ENCODE measurements around the gene SEZ6L2. TPM values are rescaled to one million over a fixed set of nuclear protein-coding genes. Genes with fewer than 3 reads are reported as not detected.

SEZ6L2 gene
- total and polyA plus RNA-seq, 2 of the 13 experiments (the other 11 are each of a cell fraction or from before 2014, with no cell fraction given) = 14.9 to 16.9 TPM

DNA sequence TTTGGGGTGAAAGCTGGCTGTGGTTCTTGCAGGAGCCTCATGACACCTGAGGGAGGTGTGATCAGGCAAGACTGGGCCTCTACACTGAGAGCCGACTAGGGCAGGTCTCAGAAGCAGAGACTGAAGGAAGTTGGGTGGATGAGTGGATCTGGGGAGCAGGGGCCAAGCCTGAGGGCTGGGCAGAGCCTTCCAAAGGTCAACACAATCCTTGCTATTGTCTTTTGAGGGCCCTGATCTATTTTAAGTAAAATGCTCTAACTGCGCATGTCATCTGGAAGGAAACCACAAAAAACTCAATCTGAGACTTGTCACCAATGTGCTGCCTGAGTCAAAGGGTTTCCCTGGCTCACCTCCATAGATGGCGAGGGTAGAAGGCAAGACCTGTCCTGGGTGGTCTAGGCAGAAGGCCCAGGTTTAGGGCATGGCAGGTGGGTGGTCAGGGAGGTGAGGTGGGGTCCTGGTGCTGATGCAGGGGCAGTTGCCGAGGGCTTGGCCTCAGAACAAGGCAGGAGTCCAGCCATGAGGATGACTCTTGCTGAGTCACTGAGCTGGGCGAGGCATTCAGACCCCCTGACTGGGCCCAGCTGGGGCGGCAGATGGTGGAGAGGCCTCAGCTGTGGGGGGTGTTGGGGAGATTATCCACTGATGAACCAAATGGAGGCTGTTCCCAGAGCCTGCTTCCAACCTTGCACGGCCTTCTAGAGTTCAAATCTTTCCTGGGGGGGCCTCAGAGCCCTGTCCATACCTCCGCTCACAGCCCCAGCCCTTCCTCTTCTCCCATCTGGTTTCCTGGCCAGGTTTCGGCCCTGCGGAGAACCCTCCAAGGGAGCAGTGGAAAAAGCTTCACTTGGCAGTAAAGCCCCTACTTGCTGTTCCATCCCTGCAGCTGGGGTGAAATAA, 74.0 kb downstream of the SEZ6L2 start:
- Histone ChIP-seq H3K27me3 (ENCODE audit: control insufficient read depth in 1 of 2, insufficient read depth in 2 of 2, low read length in 2 of 2) (no peaks in the 10 kb centered on the region), H3K9me3 (ENCODE audit: low read length) (no peaks in the 10 kb centered on the region), H3K79me2 (ENCODE audit: insufficient read depth, low read length) (peaks cover 7% of the 10 kb centered on the region), H2AFZ (ENCODE audit: low read length) (no peak overlapping the region), H3K4me1 (ENCODE audit: insufficient read depth, low read length) (peaks cover 100% of the 10 kb centered on the region), H3K27ac (ENCODE audit: extremely low read length, insufficient read depth, low read length) (peak overlapping the region; percentile 16), H3K36me3 (replicated peaks in 1 of 2; ENCODE audit: control insufficient read depth in 1 of 2, insufficient read depth in 2 of 2, low read length in 2 of 2) (no peaks in the 10 kb centered on the region), H3K4me3 (replicated peaks in 1 of 3; ENCODE audit: insufficient read depth in 1 of 3, low read depth in 2 of 3, low read length in 3 of 3) (no peak overlapping the region), H3K9ac (ENCODE audit: insufficient read depth, low read depth, low read length) (peak overlapping the region; percentile 14), H4K20me1 (ENCODE audit: insufficient read depth, low read length) (no peaks in the 10 kb centered on the region), H3K4me2 (ENCODE audit: low read depth, low read length) (peak overlapping the region; percentile 38)
- no TSS peak for BruUV-seq (replicated peaks)
- ATAC-seq (peak; percentile 2; the same call in 2 of the 3 replicates), FAIRE-seq (no peak), DNase-seq (ENCODE audit: low spot score) (no peak)
- POLR2A ChIA-PET = interaction anchor here (1.1 to 6.6 kb wide), 8 partner anchors 6 to 74 kb away, joined by 3 to 145 read pairs (median 9); partner anchors contain the start of genes CDIPT, MAZ, MVP and PAGR1
- CTCF ChIA-PET (ENCODE audit: low intra/inter-chr PET ratio, low total read pairs) = no interaction called here
- in situ Hi-C loops (cut with HindIII; ENCODE audit: extremely low pct_ligation_motif_present, low pct_unique_long_range_greater_than_20kb) = no loop called here
- 82% methylated on average over 10 of the region's 10 CpGs for WGBS (ENCODE audit: low lambda C conversion rate)
- intact Hi-C loops (cut with micrococcal nuclease; ENCODE audit: unreplicated experiment) = loop anchor here (5.0 kb wide), 1 partner anchor 37 kb away; the partner anchor contains the start of gene CDIPT
- TF ChIP-seq ZSCAN29 (CRISPR knock-in tag; conservative IDR thresholded peaks at IDR 0.05) = no peak
- 0 out of 2 replicates have a peak, but pooled peaks have one; percentile 53 for TF ChIP-seq NFE2L2 (IDR thresholded peaks at IDR 0.05; ENCODE audit: low read length)
- TF ChIP-seq, protein P1, sequence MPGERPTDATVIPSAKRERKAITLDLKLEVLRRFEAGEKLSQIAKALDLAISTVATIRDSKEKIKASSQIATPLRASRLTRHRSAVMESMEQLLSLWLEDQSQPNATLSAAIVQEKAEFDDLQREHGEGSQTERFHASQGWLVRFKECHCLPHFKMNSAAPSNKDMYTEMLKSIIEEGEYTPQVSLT (CRISPR knock-in tag; IDR thresholded peaks at IDR 0.05; ENCODE audit: borderline replicate concordance, low read depth) = no peak
- peak; percentile 14; the same call in 1 of the 2 replicates for TF ChIP-seq KDM2A (CRISPR knock-in tag; IDR thresholded peaks at IDR 0.05; ENCODE audit: borderline replicate concordance, low read depth)
- peak; percentile 33; the same call in 1 of the 2 replicates for TF ChIP-seq MTA1 (CRISPR knock-in tag; IDR thresholded peaks at IDR 0.05; ENCODE audit: borderline replicate concordance)
- 0 out of 2 replicates have a peak, but pooled peaks have one; percentile 53 for TF ChIP-seq MXD3 (CRISPR knock-in tag; IDR thresholded peaks at IDR 0.05)
- TF ChIP-seq FOSL2 (CRISPR knock-in tag; IDR thresholded peaks at IDR 0.05) = peak; percentile 68
- TF ChIP-seq SRY (CRISPR knock-in tag; IDR thresholded peaks at IDR 0.05) = 0 out of 2 replicates have a peak, but pooled peaks have one; percentile 11
- peak; percentile 28; the same call in 1 of the 2 replicates for TF ChIP-seq ZNF326 (CRISPR knock-in tag; IDR thresholded peaks at IDR 0.05; ENCODE audit: borderline replicate concordance)
- TF ChIP-seq ZNF431 (CRISPR knock-in tag; IDR thresholded peaks at IDR 0.05; ENCODE audit: borderline replicate concordance, low read depth) = no peak
- TF ChIP-seq HOXA3 (CRISPR knock-in tag; IDR thresholded peaks at IDR 0.05) = peak; percentile 22; the same call in 1 of the 2 replicates
- TF ChIP-seq, protein P2, sequence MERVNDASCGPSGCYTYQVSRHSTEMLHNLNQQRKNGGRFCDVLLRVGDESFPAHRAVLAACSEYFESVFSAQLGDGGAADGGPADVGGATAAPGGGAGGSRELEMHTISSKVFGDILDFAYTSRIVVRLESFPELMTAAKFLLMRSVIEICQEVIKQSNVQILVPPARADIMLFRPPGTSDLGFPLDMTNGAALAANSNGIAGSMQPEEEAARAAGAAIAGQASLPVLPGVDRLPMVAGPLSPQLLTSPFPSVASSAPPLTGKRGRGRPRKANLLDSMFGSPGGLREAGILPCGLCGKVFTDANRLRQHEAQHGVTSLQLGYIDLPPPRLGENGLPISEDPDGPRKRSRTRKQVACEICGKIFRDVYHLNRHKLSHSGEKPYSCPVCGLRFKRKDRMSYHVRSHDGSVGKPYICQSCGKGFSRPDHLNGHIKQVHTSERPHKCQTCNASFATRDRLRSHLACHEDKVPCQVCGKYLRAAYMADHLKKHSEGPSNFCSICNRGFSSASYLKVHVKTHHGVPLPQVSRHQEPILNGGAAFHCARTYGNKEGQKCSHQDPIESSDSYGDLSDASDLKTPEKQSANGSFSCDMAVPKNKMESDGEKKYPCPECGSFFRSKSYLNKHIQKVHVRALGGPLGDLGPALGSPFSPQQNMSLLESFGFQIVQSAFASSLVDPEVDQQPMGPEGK (CRISPR knock-in tag; IDR thresholded peaks at IDR 0.05) = peak; percentile 57
- TF ChIP-seq, protein P3, sequence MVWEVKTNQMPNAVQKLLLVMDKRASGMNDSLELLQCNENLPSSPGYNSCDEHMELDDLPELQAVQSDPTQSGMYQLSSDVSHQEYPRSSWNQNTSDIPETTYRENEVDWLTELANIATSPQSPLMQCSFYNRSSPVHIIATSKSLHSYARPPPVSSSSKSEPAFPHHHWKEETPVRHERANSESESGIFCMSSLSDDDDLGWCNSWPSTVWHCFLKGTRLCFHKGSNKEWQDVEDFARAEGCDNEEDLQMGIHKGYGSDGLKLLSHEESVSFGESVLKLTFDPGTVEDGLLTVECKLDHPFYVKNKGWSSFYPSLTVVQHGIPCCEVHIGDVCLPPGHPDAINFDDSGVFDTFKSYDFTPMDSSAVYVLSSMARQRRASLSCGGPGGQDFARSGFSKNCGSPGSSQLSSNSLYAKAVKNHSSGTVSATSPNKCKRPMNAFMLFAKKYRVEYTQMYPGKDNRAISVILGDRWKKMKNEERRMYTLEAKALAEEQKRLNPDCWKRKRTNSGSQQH (CRISPR knock-in tag; IDR thresholded peaks at IDR 0.05; ENCODE audit: low read depth) = 0 out of 2 replicates have a peak, but pooled peaks have one; percentile 9
- TF ChIP-seq NFYB (CRISPR knock-in tag; IDR thresholded peaks at IDR 0.05) = no peak
- 0 out of 2 replicates have a peak, but pooled peaks have one; percentile 43 for TF ChIP-seq BRD4 (CRISPR knock-in tag; IDR thresholded peaks at IDR 0.05)
- TF ChIP-seq, protein P4, sequence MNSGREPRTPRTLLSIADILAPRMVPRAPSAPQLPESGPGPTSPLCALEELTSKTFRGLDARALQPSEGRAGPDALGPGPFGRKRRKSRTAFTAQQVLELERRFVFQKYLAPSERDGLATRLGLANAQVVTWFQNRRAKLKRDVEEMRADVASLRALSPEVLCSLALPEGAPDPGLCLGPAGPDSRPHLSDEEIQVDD (CRISPR knock-in tag; IDR thresholded peaks at IDR 0.05; ENCODE audit: borderline replicate concordance) = 0 out of 2 replicates have a peak, but pooled peaks have one; percentile 3

Data from HepG2 (cell line).